Measurements from ENCODE around the gene RPUSD2.

RPUSD2 gene

GRCh38 chr15:40569129-40569953, at the start of gene RPUSD2:
Gene RPUSD2, plus strand, starts transcription at chr15:40569299. Its CDS starts 39 bp downstream, at chr15:40569338.
- no peaks in the 10 kb centered on the region for H3K9me3 ChIP-seq (ENCODE audit: control insufficient read depth, insufficient read depth, low read length)
- H3K4me1 ChIP-seq (ENCODE audit: control insufficient read depth, insufficient read depth, low read length), result peaks cover 7% of the 10 kb centered on the region
- no peaks in the 10 kb centered on the region for H3K27me3 ChIP-seq (ENCODE audit: control insufficient read depth, insufficient read depth, low read length)
- peak within 1 kb of the TSS; percentile 99 for H3K4me3 ChIP-seq (ENCODE audit: low read depth, low read length)
- peaks cover 7% of the 10 kb centered on the region for H3K36me3 ChIP-seq (ENCODE audit: control insufficient read depth, insufficient read depth, low read length)
- peak within 1 kb of the TSS; percentile 87 for H3K9ac ChIP-seq (ENCODE audit: low read depth, low read length)

GRCh38 chr15:40523611-40524010, 45.5 kb upstream of the RPUSD2 start:
- no peaks in the 10 kb centered on the region for H3K9me3 ChIP-seq (ENCODE audit: control insufficient read depth, insufficient read depth, low read length)
- no peaks in the 10 kb centered on the region for H3K36me3 ChIP-seq (ENCODE audit: control insufficient read depth, insufficient read depth, low read length)
- no peak overlapping the region for H3K4me3 ChIP-seq (ENCODE audit: low read depth, low read length)
- no peaks in the 10 kb centered on the region for H3K4me1 ChIP-seq (ENCODE audit: control insufficient read depth, insufficient read depth, low read length)
- H3K27me3 ChIP-seq (ENCODE audit: control insufficient read depth, insufficient read depth, low read length), result no peaks in the 10 kb centered on the region
- H3K9ac ChIP-seq (ENCODE audit: low read depth, low read length), result no peak overlapping the region

GRCh38 chr15:40525855-40526254, 43.2 kb upstream of the RPUSD2 start:
- Histone ChIP-seq H3K27me3 (ENCODE audit: control insufficient read depth, insufficient read depth, low read length) (no peaks in the 10 kb centered on the region), H3K9ac (ENCODE audit: low read depth, low read length) (no peak overlapping the region), H3K4me3 (ENCODE audit: low read depth, low read length) (no peak overlapping the region), H3K36me3 (ENCODE audit: control insufficient read depth, insufficient read depth, low read length) (no peaks in the 10 kb centered on the region), H3K4me1 (ENCODE audit: control insufficient read depth, insufficient read depth, low read length) (no peaks in the 10 kb centered on the region), H3K9me3 (ENCODE audit: control insufficient read depth, insufficient read depth, low read length) (no peaks in the 10 kb centered on the region)

GRCh38 chr15:40528801-40529200, 40.3 kb upstream of the RPUSD2 start:
- no peaks in the 10 kb centered on the region for H3K27me3 ChIP-seq (ENCODE audit: control insufficient read depth, insufficient read depth, low read length)
- no peaks in the 10 kb centered on the region for H3K36me3 ChIP-seq (ENCODE audit: control insufficient read depth, insufficient read depth, low read length)
- H3K9ac ChIP-seq (ENCODE audit: low read depth, low read length), result no peak overlapping the region
- H3K4me3 ChIP-seq (ENCODE audit: low read depth, low read length), result no peak overlapping the region
- H3K4me1 ChIP-seq (ENCODE audit: control insufficient read depth, insufficient read depth, low read length), result no peaks in the 10 kb centered on the region
- H3K9me3 ChIP-seq (ENCODE audit: control insufficient read depth, insufficient read depth, low read length), result no peaks in the 10 kb centered on the region

- H3K36me3 ChIP-seq (ENCODE audit: control insufficient read depth, insufficient read depth, low read length), result no peaks in the 10 kb centered on the region
- no peaks in the 10 kb centered on the region for H3K9me3 ChIP-seq (ENCODE audit: control insufficient read depth, insufficient read depth, low read length)
- H3K27me3 ChIP-seq (ENCODE audit: control insufficient read depth, insufficient read depth, low read length), result no peaks in the 10 kb centered on the region
- H3K4me3 ChIP-seq (ENCODE audit: low read depth, low read length), result no peak overlapping the region
- no peak overlapping the region for H3K9ac ChIP-seq (ENCODE audit: low read depth, low read length)
- H3K4me1 ChIP-seq (ENCODE audit: control insufficient read depth, insufficient read depth, low read length), result no peaks in the 10 kb centered on the region
Observed at GRCh38 chr15:40533763-40534364, 35.2 kb upstream of the RPUSD2 start.

- Histone ChIP-seq H3K36me3 (ENCODE audit: control insufficient read depth, insufficient read depth, low read length) (no peaks in the 10 kb centered on the region), H3K27me3 (ENCODE audit: control insufficient read depth, insufficient read depth, low read length) (no peaks in the 10 kb centered on the region), H3K4me3 (ENCODE audit: low read depth, low read length) (no peak overlapping the region), H3K4me1 (ENCODE audit: control insufficient read depth, insufficient read depth, low read length) (no peaks in the 10 kb centered on the region), H3K9ac (ENCODE audit: low read depth, low read length) (no peak overlapping the region), H3K9me3 (ENCODE audit: control insufficient read depth, insufficient read depth, low read length) (no peaks in the 10 kb centered on the region)
Observed at GRCh38 chr15:40534371-40534770, 34.7 kb upstream of the RPUSD2 start.

- Histone ChIP-seq H3K9ac (ENCODE audit: low read depth, low read length) (no peak overlapping the region), H3K4me3 (ENCODE audit: low read depth, low read length) (no peak overlapping the region), H3K4me1 (ENCODE audit: control insufficient read depth, insufficient read depth, low read length) (no peaks in the 10 kb centered on the region), H3K36me3 (ENCODE audit: control insufficient read depth, insufficient read depth, low read length) (no peaks in the 10 kb centered on the region), H3K9me3 (ENCODE audit: control insufficient read depth, insufficient read depth, low read length) (no peaks in the 10 kb centered on the region), H3K27me3 (ENCODE audit: control insufficient read depth, insufficient read depth, low read length) (no peaks in the 10 kb centered on the region)
Observed at GRCh38 chr15:40536501-40536900, 32.6 kb upstream of the RPUSD2 start.

- Histone ChIP-seq H3K4me1 (ENCODE audit: control insufficient read depth, insufficient read depth, low read length) (peaks cover 2% of the 10 kb centered on the region), H3K9me3 (ENCODE audit: control insufficient read depth, insufficient read depth, low read length) (no peaks in the 10 kb centered on the region), H3K9ac (ENCODE audit: low read depth, low read length) (no peak overlapping the region), H3K27me3 (ENCODE audit: control insufficient read depth, insufficient read depth, low read length) (no peaks in the 10 kb centered on the region), H3K4me3 (ENCODE audit: low read depth, low read length) (no peak overlapping the region), H3K36me3 (ENCODE audit: control insufficient read depth, insufficient read depth, low read length) (no peaks in the 10 kb centered on the region)
Observed at GRCh38 chr15:40538976-40539375, 30.1 kb upstream of the RPUSD2 start.

- H3K4me1 ChIP-seq (ENCODE audit: control insufficient read depth, insufficient read depth, low read length), result peaks cover 2% of the 10 kb centered on the region
- H3K36me3 ChIP-seq (ENCODE audit: control insufficient read depth, insufficient read depth, low read length), result no peaks in the 10 kb centered on the region
- H3K27me3 ChIP-seq (ENCODE audit: control insufficient read depth, insufficient read depth, low read length), result no peaks in the 10 kb centered on the region
- no peaks in the 10 kb centered on the region for H3K9me3 ChIP-seq (ENCODE audit: control insufficient read depth, insufficient read depth, low read length)
- no peak overlapping the region for H3K4me3 ChIP-seq (ENCODE audit: low read depth, low read length)
- no peak overlapping the region for H3K9ac ChIP-seq (ENCODE audit: low read depth, low read length)
Observed at GRCh38 chr15:40543082-40543481, 26.0 kb upstream of the RPUSD2 start.

- H3K27me3 ChIP-seq (ENCODE audit: control insufficient read depth, insufficient read depth, low read length), result no peaks in the 10 kb centered on the region
- H3K9me3 ChIP-seq (ENCODE audit: control insufficient read depth, insufficient read depth, low read length), result no peaks in the 10 kb centered on the region
- H3K4me1 ChIP-seq (ENCODE audit: control insufficient read depth, insufficient read depth, low read length), result peaks cover 2% of the 10 kb centered on the region
- no peak overlapping the region for H3K9ac ChIP-seq (ENCODE audit: low read depth, low read length)
- no peak overlapping the region for H3K4me3 ChIP-seq (ENCODE audit: low read depth, low read length)
- H3K36me3 ChIP-seq (ENCODE audit: control insufficient read depth, insufficient read depth, low read length), result no peaks in the 10 kb centered on the region
Observed at GRCh38 chr15:40543631-40544294, 25.3 kb upstream of the RPUSD2 start.

- Histone ChIP-seq H3K27me3 (ENCODE audit: control insufficient read depth, insufficient read depth, low read length) (no peaks in the 10 kb centered on the region), H3K36me3 (ENCODE audit: control insufficient read depth, insufficient read depth, low read length) (peaks cover 3% of the 10 kb centered on the region), H3K9ac (ENCODE audit: low read depth, low read length) (no peak overlapping the region), H3K4me1 (ENCODE audit: control insufficient read depth, insufficient read depth, low read length) (peaks cover 2% of the 10 kb centered on the region), H3K9me3 (ENCODE audit: control insufficient read depth, insufficient read depth, low read length) (no peaks in the 10 kb centered on the region), H3K4me3 (ENCODE audit: low read depth, low read length) (no peak overlapping the region)
Observed at GRCh38 chr15:40545457-40545856, 23.6 kb upstream of the RPUSD2 start.

GRCh38 chr15:40548610-40549009, 20.5 kb upstream of the RPUSD2 start:
- H3K36me3 ChIP-seq (ENCODE audit: control insufficient read depth, insufficient read depth, low read length), result peaks cover 3% of the 10 kb centered on the region

More at GRCh38 chr15:40548610-40549009, 20.5 kb upstream of the RPUSD2 start:
- no peaks in the 10 kb centered on the region for H3K27me3 ChIP-seq (ENCODE audit: control insufficient read depth, insufficient read depth, low read length)
- no peak overlapping the region for H3K9ac ChIP-seq (ENCODE audit: low read depth, low read length)
- H3K4me1 ChIP-seq (ENCODE audit: control insufficient read depth, insufficient read depth, low read length), result peaks cover 7% of the 10 kb centered on the region
- no peak overlapping the region for H3K4me3 ChIP-seq (ENCODE audit: low read depth, low read length)
- no peaks in the 10 kb centered on the region for H3K9me3 ChIP-seq (ENCODE audit: control insufficient read depth, insufficient read depth, low read length)
